H1 (cell line): ENCODE measurements around the gene GPR35.

Source experiments
- BRCA1 ChIP-seq: IDR thresholded peaks from 2 replicates; pipeline ENCODE4 v1.6.1; 2012; ENCODE audit warnings: low read depth, low read length, improper control_type of control experiment
- CHD2 ChIP-seq: IDR thresholded peaks from 2 replicates; pipeline ENCODE4 v1.6.1; 2012; ENCODE audit warnings: low read length, improper control_type of control experiment
- EP300 ChIP-seq, 2 experiments: IDR thresholded peaks; 1 replicate in 1 of 2; 2 replicates in 1 of 2; pipeline ENCODE4 v1.6.1; 2011 to 2012; ENCODE audit warnings: low read depth in 2 of 2, low read length in 2 of 2, mild to moderate bottlenecking in 2 of 2, borderline replicate concordance in 1 of 2, inconsistent platforms in 1 of 2, moderate library complexity in 1 of 2
- JUND ChIP-seq: IDR thresholded peaks from 2 replicates; pipeline ENCODE4 v1.6.1; 2011; ENCODE audit warnings: mild to moderate bottlenecking, improper control_type of control experiment, low read length
- POLR2A ChIP-seq, 2 experiments: IDR thresholded peaks; 1 replicate in 1 of 2; 2 replicates in 1 of 2; pipeline ENCODE4 v1.6.1; 2011; ENCODE audit warnings: low read depth in 2 of 2, low read length in 2 of 2, mild to moderate bottlenecking in 2 of 2; ENCODE audit errors: control extremely low read depth in 1 of 2
- RNF2 ChIP-seq: fragments of 200-900, 300-1000 bp; sonication (generic); IDR thresholded peaks from 2 replicates; pipeline ENCODE4 v1.7.1; 2016; ENCODE audit warnings: borderline replicate concordance, low read depth, mild to moderate bottlenecking, antibody characterized with exemption, low read length; ENCODE audit not compliant: poor library complexity, severe bottlenecking; ENCODE audit errors: missing control alignments
- RXRA ChIP-seq: IDR thresholded peaks from 2 replicates; pipeline ENCODE4 v1.6.1; 2011; ENCODE audit warnings: low read depth, mild to moderate bottlenecking, low read length, moderate library complexity; ENCODE audit not compliant: insufficient read depth
- TAF1 ChIP-seq: IDR thresholded peaks from 2 replicates; pipeline ENCODE4 v1.6.1; 2011; ENCODE audit warnings: mild to moderate bottlenecking, low read depth, low read length
- TCF12 ChIP-seq: IDR thresholded peaks from 2 replicates; pipeline ENCODE4 v1.6.1; 2011; ENCODE audit warnings: low read depth, mild to moderate bottlenecking, low read length
- TEAD4 ChIP-seq: IDR thresholded peaks from 2 replicates; pipeline ENCODE4 v1.6.1; 2012; ENCODE audit warnings: low read depth, low read length, inconsistent platforms, mixed read lengths
- TF ChIP-seq, protein P1 (sequence below), 3 experiments: IDR thresholded peaks; 1 replicate in 2 of 3; 2 replicates in 1 of 3; pipeline versions ENCODE4 v1.5.1 to v1.6.1; 2011; ENCODE audit warnings: low read length in 3 of 3, mild to moderate bottlenecking in 3 of 3, inconsistent platforms in 2 of 3, low read depth in 1 of 3, moderate library complexity in 1 of 3; ENCODE audit not compliant: insufficient read depth in 1 of 3; ENCODE audit errors: control extremely low read depth in 1 of 3

DNA sequence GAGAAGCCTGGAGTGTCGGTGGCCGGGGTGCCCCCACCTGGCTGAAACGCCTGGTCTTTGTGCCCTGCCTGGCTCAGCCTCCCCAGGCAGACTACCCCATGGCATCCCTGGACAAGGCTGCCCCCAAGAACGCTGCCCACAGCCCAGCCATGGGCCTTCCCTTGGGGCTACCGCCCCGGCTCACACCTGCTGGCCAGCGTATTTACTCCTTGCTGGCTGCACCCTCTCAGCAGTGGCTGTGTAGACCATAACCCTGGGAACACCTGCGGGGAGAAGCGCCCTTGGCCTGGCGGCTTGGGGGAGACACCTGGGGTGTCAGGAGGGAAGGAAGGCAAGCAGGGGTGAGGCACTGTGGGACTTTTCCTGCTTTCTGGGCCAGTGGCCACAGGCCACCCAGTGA is 21.4 kb upstream of the GPR35 start:
- TF ChIP-seq, protein P1, sequence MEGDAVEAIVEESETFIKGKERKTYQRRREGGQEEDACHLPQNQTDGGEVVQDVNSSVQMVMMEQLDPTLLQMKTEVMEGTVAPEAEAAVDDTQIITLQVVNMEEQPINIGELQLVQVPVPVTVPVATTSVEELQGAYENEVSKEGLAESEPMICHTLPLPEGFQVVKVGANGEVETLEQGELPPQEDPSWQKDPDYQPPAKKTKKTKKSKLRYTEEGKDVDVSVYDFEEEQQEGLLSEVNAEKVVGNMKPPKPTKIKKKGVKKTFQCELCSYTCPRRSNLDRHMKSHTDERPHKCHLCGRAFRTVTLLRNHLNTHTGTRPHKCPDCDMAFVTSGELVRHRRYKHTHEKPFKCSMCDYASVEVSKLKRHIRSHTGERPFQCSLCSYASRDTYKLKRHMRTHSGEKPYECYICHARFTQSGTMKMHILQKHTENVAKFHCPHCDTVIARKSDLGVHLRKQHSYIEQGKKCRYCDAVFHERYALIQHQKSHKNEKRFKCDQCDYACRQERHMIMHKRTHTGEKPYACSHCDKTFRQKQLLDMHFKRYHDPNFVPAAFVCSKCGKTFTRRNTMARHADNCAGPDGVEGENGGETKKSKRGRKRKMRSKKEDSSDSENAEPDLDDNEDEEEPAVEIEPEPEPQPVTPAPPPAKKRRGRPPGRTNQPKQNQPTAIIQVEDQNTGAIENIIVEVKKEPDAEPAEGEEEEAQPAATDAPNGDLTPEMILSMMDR (IDR thresholded peaks at IDR 0.05; ENCODE audit: control extremely low read depth in 1 of 3, insufficient read depth in 1 of 3, low read depth in 1 of 3, low read length in 3 of 3): no peak
- TF ChIP-seq TAF1 (no peak), BRCA1 (no peak), TCF12 (no peak), POLR2A (IDR thresholded peaks at IDR 0.05; ENCODE audit: control extremely low read depth in 1 of 2, low read depth in 2 of 2, low read length in 2 of 2) (no peak), RXRA (no peak), EP300 (IDR thresholded peaks at IDR 0.05; ENCODE audit: borderline replicate concordance in 1 of 2, low read depth in 2 of 2, low read length in 2 of 2) (no peak), RNF2 (no peak), CHD2 (no peak), TEAD4 (no peak), JUND (no peak)
